Measurements from ENCODE around the gene WNT3A.

DNA sequence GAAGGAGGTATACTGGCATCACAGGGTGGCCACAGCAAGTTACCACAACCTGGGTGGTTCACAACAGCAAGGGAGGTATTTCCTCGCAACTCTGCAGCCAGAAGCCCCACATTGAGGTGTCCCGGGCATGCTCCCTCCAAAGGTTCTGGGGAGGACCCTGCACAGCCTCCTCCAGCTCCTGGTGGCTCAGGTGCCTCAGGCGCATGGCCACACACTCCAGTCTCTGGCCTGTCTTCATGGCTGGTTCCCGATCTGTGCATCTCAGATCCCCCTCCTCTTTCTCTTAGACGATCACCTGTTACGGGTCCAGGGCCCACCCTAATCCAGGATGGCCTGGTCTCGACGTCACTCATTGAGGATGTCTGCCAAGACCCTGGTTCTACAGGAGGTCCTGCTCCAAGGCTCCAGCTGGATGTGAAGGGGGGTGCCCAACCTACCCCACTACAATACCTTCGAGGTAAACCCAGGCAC lies 69.0 kb downstream of the WNT3A start:
- TF ChIP-seq POLR2AphosphoS5 (IDR thresholded peaks at IDR 0.05; ENCODE audit: low read depth, low read length) (no peak), RXRA (IDR thresholded peaks at IDR 0.05; ENCODE audit: borderline replicate concordance, low read depth) (no peak), MXI1 (IDR thresholded peaks at IDR 0.05; ENCODE audit: low read depth, low read length) (no peak), CTCF (IDR thresholded peaks at IDR 0.05) (no peak), TCF12 (IDR thresholded peaks at IDR 0.05) (no peak), GABPA (IDR thresholded peaks at IDR 0.05; ENCODE audit: low read depth) (no peak), FOXJ3 (CRISPR knock-in tag; IDR thresholded peaks at IDR 0.05) (no peak), EP300 (IDR thresholded peaks at IDR 0.05; ENCODE audit: borderline replicate concordance in 1 of 2, low read depth in 1 of 2, low read length in 1 of 2) (no peak)

All from SK-N-SH (cell line).